Measurements from ENCODE around the gene TLK2.
"Not testable (repeated sequence)": the region's sequence is repeated elsewhere in the genome, so short reads cannot be mapped to it uniquely, and the experiment has no call there.

The TLK2 gene

DNA sequence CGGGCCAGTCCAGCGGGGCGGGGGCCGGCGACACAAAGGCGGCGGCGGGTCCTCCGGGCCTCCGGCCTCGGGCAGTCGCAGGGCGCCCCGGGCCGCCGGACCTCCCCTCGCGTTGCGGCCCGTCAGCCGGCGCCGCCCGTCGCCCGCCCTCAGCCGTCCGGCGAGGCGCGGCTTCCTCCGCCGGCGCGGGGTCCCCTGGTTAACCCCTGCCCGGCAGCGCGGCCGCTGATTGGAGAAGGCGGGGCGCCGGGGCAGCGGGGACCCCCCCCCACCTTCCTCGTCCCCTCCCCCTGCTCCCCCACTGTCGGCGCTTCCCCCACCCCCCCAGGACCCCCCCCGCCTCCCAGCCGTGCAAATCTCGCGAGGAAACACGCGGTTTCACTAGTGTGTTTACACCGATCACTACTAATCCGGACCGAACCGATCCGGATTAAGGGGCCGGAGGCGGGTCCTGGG lies at the start of gene TLK2:
TSS of gene TLK2 (plus strand) at position 402 of the 456 bp plus-strand sequence. CDS start 2,301 bp downstream, outside the sequence.
- DNase-seq, result peak; percentile 23

DNA sequence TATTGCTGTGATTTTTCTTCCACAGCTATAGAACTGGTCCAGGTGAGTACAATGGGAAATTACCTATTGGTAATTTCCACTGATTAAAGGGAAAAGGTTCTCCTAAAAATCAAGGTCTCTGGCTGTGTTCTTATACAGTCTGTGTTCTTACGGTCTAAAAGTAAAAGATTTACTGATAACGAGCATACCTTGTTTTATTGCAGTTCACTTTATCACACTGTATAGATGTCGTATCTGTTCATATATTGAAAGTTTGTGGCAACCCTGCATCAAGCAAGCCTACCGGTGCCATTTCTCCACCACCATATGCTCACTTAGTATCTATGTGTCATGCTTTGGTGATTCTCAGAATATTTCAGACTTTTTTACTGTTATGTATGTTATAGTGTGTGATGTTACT lies 43.4 kb upstream of the TLK2 start:
- DNase-seq, result not testable (repeated sequence)

DNA sequence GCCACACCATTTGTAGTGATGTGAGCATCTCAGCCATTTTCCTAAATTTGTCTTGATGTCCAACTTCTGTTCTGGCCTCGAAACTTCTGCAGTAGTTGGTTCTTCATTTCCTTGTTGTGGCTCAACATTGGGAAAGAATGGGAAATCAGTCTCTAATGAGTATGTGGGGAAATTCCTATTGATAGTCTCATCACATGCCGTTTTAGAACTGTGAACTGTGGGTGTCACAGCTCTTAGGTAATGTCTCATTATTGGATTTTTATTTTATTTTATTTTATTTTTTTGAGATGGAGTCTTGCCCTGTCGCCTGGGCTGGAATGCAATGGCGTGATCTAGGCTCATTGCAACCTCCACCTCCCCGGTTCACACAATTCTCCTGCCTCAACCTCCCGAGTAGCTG lies 37.4 kb upstream of the TLK2 start:
- not testable (repeated sequence) for DNase-seq

DNA sequence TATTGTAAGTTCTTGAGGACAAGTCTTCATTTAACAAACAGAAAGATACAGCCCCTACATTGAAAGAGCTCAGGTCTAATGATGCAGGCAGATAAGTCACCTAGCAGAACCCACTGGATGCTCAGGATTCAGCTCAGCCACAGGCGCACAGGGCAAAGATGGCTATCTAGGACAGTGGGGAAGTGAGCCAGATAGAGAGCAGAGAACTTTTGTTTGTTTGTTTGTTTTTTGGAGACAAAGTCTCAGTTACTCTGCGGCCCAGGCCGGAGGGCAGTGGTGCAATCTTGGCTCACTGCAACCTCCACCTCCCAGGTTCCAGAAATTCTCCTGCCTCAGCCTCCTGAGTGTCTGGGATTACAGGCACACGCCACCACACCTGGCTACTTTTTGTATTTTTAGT lies 34.6 kb upstream of the TLK2 start:
- no peak for DNase-seq

DNA sequence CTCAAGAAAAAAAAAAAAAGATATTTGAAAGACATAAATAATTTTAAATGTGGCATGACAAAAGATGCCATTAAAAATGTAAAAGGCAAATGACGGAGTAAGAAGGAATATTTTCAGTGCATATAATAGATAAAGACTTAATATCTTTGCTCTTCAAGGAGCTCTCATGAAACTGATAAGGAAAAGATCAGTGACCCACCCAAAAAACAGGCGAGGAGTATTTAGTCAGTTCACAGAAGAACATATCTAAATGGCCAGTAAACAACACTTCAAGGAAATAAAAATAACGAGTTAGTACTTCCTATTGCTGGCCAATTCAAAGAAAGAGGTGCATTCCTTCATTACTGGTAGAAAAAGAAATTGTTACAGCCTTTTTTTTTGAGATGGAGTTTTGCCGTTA lies 32.8 kb upstream of the TLK2 start:
- not testable (repeated sequence) for DNase-seq

DNA sequence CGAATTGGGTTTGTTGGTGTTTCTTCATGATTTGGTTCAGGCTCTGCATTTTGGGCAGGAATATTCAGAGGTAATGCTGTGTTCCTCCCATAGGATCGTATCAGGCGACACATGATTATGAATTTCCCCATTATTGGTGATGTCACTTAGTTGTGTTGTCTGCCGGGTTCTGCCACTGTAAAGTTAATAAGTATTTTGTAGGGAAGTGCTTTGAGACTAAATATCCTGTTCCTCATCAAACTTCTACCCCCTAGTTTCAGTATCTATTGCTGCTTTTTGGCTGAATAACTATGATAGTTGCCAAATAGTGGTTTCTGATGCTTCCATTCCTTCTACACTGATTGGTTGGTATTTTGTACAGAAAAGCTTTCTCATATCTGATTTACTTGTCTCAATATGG lies 26.4 kb upstream of the TLK2 start:
- not testable (repeated sequence) for DNase-seq

DNA sequence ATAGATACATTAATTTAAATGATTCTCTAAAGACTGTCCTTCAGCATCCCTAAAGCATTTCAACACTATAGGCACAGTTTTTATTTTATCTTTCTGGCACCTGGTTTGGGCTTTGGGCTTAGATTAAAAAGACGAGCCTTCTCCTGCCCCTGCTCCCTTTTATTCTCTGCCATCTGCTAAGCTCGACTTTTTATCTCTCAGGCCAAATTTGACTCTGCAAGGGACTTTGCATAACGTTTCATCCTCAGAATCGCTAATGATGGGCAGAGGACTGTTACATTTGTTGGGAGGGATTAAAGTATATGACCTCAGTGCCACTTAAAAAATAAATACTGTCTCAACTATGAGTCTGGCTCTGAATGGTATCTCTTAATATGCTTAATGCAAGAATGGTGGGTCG lies 25.6 kb upstream of the TLK2 start:
- DNase-seq, result not testable (repeated sequence)

DNA sequence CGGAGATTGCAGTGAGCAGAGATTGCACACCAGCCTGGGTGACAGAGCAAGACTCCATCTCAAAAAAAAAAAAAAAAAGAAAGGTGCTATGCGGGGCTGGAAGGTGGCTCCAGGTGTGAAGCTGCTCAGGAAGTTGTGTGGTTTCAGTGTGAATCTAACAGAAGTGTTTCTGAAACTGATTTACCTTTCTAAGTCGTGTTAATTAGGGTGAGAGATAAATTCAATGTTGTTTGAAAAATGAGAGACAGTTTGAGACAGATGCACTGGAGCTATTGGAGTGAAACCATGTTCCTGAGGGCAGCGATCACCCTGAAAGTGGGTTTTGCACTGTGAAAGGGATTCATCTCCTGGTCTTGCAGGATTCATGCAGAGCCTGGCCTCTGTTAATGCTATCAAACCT lies 25.0 kb upstream of the TLK2 start:
- not testable (repeated sequence) for DNase-seq

DNA sequence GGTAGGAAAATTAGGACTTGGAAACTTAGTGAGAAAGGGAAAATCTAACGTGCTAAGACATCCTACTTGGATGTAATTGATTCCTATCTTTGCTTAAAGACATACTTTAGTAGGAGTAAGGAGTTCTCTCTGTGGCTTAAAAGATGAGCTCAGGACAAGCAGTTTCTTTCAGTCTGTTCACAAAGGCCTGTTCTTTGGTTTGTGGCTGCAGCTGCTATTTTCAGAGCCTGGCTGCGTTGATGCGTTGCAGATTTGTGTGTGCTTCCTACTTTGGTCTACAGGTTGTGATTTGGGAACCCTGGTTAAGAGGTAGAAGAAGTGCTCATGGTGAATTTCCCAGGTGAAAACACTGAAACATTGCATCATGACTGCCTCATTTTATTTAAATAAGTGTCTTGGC lies 24.5 kb upstream of the TLK2 start:
- not testable (repeated sequence) for DNase-seq

DNA sequence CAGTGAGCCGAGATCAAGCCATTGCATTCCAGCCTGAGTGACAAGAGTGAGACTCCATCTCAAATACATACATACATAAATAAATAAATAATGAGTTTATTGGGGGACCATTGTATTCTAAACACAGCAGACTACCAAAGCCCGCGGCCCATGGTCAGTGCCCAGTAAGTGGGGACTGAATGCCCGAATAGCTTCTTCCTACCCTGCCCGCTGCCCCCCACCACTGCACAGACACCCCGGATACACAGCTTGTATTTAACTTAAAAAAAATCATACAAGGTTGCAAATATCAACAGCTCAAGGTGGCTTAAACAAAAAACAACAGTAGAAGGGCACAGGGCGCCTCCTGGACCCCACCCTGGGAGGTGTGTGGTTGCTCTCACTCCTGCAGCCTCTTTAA lies 22.6 kb upstream of the TLK2 start:
- no peak for DNase-seq

DNA sequence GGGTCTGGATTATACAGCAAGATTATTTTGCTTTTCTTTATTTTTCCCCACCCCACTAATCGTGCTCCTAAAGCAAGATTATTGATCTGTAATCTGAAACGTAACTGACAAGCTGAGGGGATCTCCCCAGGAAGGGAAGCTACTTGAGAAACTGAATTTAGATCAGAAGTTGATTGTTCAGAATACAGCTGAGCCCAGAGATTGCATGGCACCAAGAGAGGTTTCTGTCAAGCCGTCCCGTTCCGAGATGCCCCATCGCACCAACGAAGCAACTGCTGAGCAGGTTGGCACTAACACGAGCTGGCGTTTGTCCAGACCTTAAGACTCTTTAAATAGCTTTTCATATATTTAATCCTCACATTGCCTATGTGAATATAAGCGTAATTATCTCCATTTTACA lies 20.1 kb upstream of the TLK2 start:
- not testable (repeated sequence) for DNase-seq

DNA sequence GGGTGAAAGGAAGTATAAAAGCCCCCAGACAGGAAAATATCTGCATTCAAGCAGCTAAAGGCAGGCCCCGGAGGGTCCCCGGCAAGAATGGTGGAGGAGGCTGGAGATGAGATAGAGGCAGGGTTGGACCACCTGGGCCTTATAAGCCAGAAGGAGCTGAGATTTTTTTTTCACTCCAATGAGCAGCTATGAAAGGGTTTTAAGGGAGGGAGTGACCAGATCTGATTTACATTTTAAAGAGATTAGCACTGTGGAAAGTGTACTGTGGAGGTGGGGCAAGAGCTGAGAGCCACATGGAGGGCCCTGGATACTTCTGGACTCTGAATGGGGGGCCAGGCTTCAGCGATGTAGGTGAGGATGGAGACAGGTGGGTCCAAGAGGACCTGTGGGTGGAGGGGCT lies 14.2 kb upstream of the TLK2 start:
- DNase-seq, result not testable (repeated sequence)

DNA sequence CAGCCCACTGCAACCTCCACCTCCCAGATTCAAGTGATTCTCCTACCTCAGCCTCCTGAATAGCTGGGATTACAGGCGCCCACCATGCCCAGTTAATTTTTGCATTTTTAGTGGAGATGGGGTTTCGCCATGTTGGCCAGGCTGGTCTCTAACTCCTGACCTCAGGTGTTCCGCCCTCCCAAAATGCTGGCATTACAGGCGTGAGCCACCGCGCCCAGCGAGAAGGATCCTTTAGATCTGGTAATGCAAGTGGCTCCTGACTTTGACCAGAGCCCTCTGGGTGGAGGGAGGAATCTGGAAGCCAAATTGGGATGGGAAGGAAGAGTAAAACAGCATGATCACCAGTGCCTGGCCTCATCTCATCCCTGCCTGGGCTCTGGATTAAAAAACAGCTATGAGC lies 13.4 kb upstream of the TLK2 start:
- DNase-seq, result not testable (repeated sequence)

DNA sequence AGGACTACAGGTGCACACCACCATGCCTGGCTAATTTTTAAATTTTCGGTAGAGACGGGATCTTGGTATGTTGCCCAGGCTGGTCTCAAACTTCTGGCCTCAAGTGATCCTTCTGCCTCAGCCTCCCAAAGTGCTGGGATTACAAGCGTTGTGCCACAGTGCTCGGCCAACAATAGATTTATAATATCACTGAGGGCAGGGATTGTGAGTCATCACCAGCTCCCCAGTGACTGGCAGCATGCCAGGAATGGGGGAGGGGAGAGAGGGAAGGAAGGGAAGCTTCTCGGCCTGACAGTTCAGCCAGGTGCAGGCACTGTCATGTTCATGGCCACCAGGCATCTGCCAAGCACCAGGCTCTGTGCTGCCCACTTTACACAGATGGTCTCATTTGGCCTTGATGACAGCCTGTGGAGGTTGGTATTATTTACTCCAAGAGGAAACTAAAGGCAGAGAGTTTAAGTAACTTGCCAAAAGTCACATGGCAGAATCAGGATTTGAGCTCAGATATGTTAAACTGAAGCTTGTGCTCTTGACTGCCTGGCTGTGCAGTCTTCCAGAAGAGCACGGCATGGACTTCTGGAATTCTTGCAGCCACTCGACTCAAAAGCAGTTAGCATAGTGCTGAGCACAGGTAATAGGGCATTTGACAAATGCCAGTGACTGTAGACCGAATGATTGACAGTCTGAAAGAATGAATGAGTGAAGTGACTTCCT lies 7.8 kb upstream of the TLK2 start:
- DNase-seq, result peak; percentile 76

DNA sequence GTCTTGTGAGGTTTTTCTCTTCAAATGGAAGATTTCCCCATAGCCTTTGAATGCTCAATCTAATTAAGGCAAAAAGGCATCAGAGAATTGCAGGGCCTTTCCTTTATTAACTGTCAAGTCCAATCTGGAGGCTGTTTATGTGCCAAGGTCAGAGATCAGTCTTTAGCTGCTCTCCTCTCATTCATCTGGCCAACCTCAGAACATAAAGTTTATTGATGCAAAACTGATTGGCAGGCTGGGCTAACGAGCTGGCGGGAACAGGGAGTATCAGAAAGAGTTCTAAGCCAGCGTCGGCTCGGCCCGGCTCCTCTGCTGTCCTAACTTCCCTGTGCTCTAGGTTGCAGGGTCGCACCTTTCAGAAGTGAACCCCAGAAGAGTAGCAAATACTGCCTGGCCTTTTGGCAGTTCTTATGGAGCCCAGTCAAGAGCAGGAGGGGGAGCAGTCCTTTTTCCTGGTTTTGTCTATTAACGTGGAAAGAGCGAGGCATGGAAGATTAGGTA lies 7.2 kb upstream of the TLK2 start:
- not testable (repeated sequence) for DNase-seq

DNA sequence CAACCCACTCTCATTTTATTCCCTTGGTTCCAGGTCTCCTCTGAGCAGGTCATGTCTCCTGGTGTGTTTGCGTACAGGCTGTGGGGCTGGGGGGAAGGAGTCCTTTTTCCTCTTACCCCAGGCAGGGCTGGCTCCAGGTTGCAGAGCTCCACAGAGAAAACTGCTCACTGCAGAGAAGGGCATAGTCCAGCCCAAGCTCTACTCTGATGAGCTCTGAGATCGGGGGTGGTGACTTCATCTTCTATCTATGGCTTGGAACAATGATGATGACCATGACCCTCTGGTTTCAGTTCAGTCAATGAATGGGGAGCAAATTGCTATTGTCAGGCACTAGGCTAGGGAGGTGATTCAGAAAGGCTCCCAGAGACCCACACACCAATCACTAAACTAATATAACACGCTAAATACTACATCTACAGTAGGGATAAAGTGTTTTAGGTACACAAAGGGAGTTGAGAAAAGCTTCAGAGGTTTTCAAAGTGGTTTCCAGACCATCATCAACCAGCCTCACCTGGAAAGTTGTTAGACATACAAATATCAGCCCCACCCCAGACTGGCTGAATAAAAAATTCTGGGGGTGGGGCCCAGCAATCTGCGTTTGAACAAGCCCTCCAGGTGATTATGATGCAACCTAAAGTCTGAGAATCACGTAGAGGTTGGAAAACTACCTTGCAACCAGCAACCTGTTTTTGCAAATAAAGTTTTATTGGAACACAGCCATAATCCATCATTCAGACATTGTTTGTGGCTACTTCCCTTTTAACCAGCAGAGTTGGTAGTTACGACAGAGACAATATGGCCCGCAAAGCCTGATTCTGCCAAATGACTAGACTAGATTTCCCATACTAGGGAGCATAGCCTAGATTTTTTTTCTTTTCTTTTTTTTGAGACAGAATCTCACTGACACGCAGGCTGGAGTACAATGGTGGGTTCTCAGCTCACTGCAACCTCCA lies 5.3 kb upstream of the TLK2 start:
- not testable (repeated sequence) for DNase-seq

DNA sequence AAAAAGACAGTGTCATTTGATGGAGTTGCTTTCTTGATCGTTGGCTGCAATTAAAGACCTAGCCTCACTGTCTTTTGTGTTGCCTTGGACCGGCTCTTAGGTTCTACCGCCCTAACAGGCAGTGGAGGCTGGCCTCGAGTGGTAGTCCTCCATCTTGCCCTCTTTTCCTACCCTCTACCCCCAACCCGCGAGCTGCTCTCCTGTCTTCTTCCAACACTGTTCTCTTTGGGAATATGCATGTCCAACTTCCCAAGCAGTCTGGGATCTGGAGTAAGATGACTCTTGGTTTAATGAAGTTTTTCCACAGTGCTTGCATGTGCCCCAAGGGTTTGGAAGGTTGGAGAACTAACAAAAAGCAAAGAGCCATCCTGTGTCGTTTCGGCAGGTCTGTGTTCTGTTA lies 1.5 kb upstream of the TLK2 start:
- not testable (repeated sequence) for DNase-seq

DNA sequence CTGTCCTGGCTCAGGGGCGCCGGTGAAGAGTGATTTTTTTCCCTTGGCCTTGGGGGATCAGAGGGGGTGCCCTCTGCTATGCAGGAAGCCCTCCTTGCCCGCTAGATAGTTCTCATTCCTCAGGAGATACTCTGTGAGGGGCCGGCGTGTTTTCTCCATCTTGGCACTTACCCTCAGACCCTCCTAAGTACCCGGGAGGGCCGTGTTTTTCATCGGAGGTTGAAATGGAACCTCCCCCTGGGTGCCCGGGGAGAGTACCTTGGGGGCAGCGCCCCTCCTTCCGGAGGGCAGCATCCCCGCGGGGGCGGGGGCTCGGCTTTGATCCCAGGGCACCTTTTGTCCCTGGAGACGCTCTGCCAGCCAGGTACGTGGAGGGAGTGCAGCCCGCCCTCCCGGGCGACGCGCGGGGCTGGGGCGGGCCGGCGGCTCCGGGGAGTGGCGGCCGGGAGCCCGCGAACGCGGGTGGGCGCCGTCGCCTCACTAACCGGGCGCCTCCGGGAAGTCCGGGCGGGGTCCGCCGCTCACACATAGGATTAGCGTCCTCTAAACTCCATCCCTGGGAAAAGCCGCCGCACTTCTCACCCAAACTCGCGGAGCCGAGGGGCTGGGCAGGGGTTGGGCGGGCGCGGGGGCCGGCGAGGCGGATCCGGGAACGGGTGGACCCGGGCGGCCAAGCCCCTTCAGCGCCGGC lies 762 bp upstream of the TLK2 start:
- DNase-seq, result not testable (repeated sequence)

DNA sequence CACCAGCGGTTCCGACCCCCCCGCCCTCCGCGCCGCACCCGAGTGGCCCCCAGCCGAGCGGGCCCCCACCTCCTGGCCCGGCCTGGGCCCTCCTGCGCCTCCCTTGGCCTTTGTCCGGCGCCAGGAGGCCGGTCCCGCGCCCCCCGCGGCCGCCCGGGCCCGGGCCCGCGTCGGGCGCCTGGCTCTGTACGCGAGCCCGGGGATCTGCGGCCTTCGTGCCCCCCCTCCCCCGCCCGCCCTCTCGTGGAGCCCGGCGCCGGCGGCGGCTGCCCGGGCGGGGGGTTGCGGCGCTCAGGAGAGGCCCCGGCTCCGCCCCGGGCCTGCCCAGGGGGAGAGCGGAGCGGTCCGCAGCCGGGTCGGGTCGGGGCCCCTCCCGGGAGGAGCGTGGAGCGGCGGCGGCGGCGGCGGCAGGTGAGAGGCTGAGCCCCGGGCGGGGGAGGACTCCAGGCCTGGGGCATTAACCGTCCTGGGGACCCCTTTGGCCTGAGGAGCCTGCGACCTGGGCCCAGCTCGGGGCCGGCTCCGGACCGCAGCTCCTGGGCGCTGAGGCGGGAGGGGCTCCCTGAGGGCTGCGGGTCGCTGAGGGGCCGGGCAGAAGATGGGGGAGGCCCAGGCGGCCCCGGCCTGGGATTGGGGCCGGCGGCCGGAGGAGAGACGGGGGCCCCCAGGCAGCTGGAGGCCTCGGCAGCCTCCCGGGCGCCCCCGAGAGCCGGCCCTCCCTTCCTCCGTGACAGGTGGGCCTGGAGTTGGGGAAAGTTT lies 434 bp downstream of the TLK2 start:
- not testable (repeated sequence) for DNase-seq

DNA sequence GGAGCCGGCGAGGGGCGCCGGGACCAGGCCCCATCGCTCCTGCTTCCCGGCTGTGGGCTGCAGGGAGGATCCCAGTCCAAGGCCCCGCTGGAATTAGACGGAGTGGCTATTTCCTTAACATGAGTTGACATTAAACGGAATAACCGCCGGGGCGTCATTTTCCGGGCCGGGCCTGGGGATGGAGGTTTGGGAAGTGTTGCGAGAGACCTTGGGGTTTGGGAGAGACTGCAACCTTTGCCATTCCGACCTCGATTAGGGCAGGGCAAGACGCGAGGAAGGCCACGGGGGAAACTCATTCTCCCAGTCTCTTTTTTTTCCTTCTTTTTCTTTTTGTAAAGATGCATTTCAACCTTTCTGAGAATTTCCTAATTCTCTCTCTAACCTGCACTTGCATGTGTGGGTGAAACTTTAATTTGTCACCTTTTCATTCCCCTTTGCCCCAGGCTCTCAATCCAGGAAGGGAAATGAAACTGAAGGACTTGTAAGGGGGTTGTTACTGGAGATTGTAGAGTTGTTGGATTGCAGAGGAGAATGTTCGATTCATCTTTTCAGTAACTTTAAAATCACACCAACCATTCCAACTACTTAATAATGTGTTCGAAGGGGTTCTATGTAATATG lies 1.1 kb downstream of the TLK2 start:
- DNase-seq, result not testable (repeated sequence)

DNA sequence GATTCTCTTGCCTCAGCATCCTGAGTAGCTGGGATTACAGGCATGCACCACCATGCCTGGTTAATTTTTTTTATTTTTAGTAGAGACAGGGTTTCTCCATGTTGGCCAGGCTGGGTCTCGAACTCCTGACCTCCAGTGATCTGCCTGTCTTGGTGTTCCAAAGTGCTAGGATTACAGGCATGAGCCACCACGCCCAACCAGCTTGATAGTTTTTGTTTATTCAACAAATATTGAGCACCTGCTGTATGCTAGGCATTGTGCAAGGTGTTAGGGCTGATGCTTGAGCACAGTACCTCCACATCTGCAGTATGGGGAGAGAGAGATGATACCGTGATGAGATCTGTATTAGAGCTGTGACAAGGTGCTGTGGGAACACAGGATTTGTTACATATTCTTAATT lies 3.9 kb downstream of the TLK2 start:
- DNase-seq, result not testable (repeated sequence)

DNA sequence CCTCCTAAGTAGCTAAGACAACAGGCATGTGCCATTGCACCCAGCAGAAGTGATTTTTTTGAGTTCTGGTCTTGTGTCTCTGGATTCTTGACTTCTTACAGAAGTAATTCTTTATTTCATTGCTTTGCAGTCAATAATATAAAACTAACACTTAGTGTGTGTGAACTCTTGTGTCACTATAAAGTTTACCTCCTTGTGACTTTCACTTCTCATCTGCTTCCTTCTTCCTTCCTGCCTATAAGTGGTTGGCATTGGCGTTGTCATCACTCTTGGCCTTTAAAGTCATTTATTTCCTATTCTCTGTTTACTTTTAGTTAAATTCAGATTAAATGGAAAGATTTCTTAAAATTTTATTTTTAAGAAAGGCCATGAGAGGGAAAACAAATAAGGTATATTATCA lies 12.4 kb downstream of the TLK2 start:
- not testable (repeated sequence) for DNase-seq

Measured in NCI-H1694 (cell line).